H9 (cell line): Measurements from ENCODE around the gene MALL. TPM values are rescaled to one million over a fixed set of nuclear protein-coding genes. Genes with fewer than 3 reads are reported as not detected.

Experiments
- DNase-seq: peaks from one replicate; pipeline ENCODE4 v3.0.0-alpha.2; 2017
- H2AFZ ChIP-seq: one replicate; pipeline ENCODE4 v1.6.1; 2013; ENCODE audit warnings: mild to moderate bottlenecking, low read length, control low read depth, moderate library complexity
- H2AK5ac ChIP-seq: 2 replicates; pipeline ENCODE4 v1.6.1; 2013; ENCODE audit warnings: low read length, control low read depth, mixed read lengths; ENCODE audit not compliant: insufficient read length
- H2BK120ac ChIP-seq: one replicate; pipeline ENCODE4 v1.6.1; 2013; ENCODE audit warnings: low read depth, mild to moderate bottlenecking, low read length, control low read depth, inconsistent platforms; ENCODE audit not compliant: poor library complexity, severe bottlenecking
- H2BK12ac ChIP-seq: 2 replicates; pipeline ENCODE4 v1.6.1; 2013; ENCODE audit warnings: low read length, control low read depth, mixed read lengths, low read depth; ENCODE audit not compliant: insufficient read length
- H2BK15ac ChIP-seq: 2 replicates; pipeline ENCODE4 v1.6.1; 2013; ENCODE audit warnings: low read depth, low read length, control low read depth
- H2BK20ac ChIP-seq: one replicate; pipeline ENCODE4 v1.6.1; 2013; ENCODE audit warnings: low read depth, mild to moderate bottlenecking, low read length, control low read depth, inconsistent platforms; ENCODE audit not compliant: poor library complexity, severe bottlenecking
- H2BK5ac ChIP-seq: 2 replicates; pipeline ENCODE4 v1.6.1; 2013; ENCODE audit warnings: low read length, control low read depth, mixed read lengths; ENCODE audit not compliant: insufficient read length
- H3K14ac ChIP-seq: 2 replicates; pipeline ENCODE4 v1.6.1; 2013; ENCODE audit warnings: low read length, control low read depth; ENCODE audit not compliant: insufficient read depth
- H3K18ac ChIP-seq: 2 replicates; pipeline ENCODE4 v1.6.1; 2013; ENCODE audit warnings: low read depth, mild to moderate bottlenecking, mixed read lengths, low read length, control low read depth; ENCODE audit not compliant: insufficient read length
- H3K23ac ChIP-seq: 2 replicates; pipeline ENCODE4 v1.6.1; 2013; ENCODE audit warnings: low read length, control low read depth, mixed read lengths, low read depth; ENCODE audit not compliant: insufficient read length
- H3K23me2 ChIP-seq: 2 replicates; pipeline ENCODE4 v1.6.1; 2013; ENCODE audit warnings: low read depth, mild to moderate bottlenecking, mixed read lengths, low read length, control low read depth; ENCODE audit not compliant: insufficient read length, poor library complexity, severe bottlenecking
- H3K27ac ChIP-seq: 2 replicates; pipeline ENCODE4 v1.5.1; 2013; ENCODE audit warnings: low read length, control low read depth, mixed read lengths, low read depth; ENCODE audit not compliant: insufficient read length
- H3K27me3 ChIP-seq: 2 replicates; pipeline ENCODE4 v1.6.1; 2013; ENCODE audit warnings: low read length, control low read depth, inconsistent platforms; ENCODE audit not compliant: insufficient read depth
- H3K4ac ChIP-seq: 2 replicates; pipeline ENCODE4 v1.6.1; 2013; ENCODE audit warnings: low read depth, mild to moderate bottlenecking, control low read depth, inconsistent platforms, low read length, moderate library complexity
- H3K4me1 ChIP-seq: 2 replicates; pipeline ENCODE4 v1.6.1; 2013; ENCODE audit warnings: low read length, control low read depth, inconsistent platforms; ENCODE audit not compliant: insufficient read depth
- H3K4me2 ChIP-seq: 2 replicates; pipeline ENCODE4 v1.6.1; 2013; ENCODE audit warnings: low read length, control low read depth, mixed read lengths; ENCODE audit not compliant: insufficient read length, insufficient read depth
- H3K56ac ChIP-seq: 2 replicates; pipeline ENCODE4 v1.6.1; 2013; ENCODE audit warnings: low read depth, mild to moderate bottlenecking, mixed read lengths, low read length, control low read depth; ENCODE audit not compliant: insufficient read length
- H3K79me1 ChIP-seq: 2 replicates; pipeline ENCODE4 v1.6.1; 2013; ENCODE audit warnings: low read depth, mild to moderate bottlenecking, moderate library complexity, low read length, control low read depth, inconsistent platforms; ENCODE audit not compliant: insufficient read depth, poor library complexity, severe bottlenecking
- H3K79me2 ChIP-seq: 2 replicates; pipeline ENCODE4 v1.6.1; 2013; ENCODE audit warnings: low read length, control low read depth, inconsistent platforms; ENCODE audit not compliant: insufficient read depth
- H3K9ac ChIP-seq: 2 replicates; pipeline ENCODE4 v1.6.1; 2013; ENCODE audit warnings: low read length, control low read depth, mixed read lengths; ENCODE audit not compliant: insufficient read length; ENCODE audit errors: extremely low read depth
- H3K9me3 ChIP-seq: one replicate; pipeline ENCODE4 v1.6.1; 2013; ENCODE audit warnings: low read depth, low read length, inconsistent platforms; ENCODE audit not compliant: control insufficient read depth
- H3T11ph ChIP-seq: one replicate; pipeline ENCODE4 v1.6.1; 2013; ENCODE audit warnings: mild to moderate bottlenecking, low read length, control low read depth, inconsistent platforms
- H4K20me1 ChIP-seq: one replicate; pipeline ENCODE4 v1.6.1; 2013; ENCODE audit not compliant: control insufficient read depth, insufficient read length, insufficient read depth
- H4K5ac ChIP-seq: 2 replicates; pipeline ENCODE4 v1.6.1; 2013; ENCODE audit warnings: low read depth, mild to moderate bottlenecking, mixed read lengths, low read length, control low read depth; ENCODE audit not compliant: insufficient read length
- H4K8ac ChIP-seq: replicated peaks from 2 replicates; pipeline ENCODE4 v1.6.1; 2013; ENCODE audit warnings: low read length, control low read depth, mixed read lengths, low read depth; ENCODE audit not compliant: insufficient read length
- H4K91ac ChIP-seq: 2 replicates; pipeline ENCODE4 v1.6.1; 2013; ENCODE audit warnings: low read depth, mild to moderate bottlenecking, moderate library complexity, mixed read lengths, low read length, control low read depth; ENCODE audit not compliant: insufficient read length
- H3K27ac Mint-ChIP-seq, 3 experiments: 2 replicates in 2 of 3; 3 replicates in 1 of 3; pipeline ENCODE4 v1.8.0; 2020 to 2021; ENCODE audit warnings: mixed read lengths in 3 of 3, mild to moderate bottlenecking in 1 of 3, moderate library complexity in 1 of 3
- H3K27me3 Mint-ChIP-seq: 2 replicates; pipeline ENCODE4 v1.8.0; 2021; ENCODE audit warnings: low read depth, mild to moderate bottlenecking, moderate library complexity, mixed read lengths
- H3K36me3 Mint-ChIP-seq, 3 experiments: 2 replicates in 2 of 3; 3 replicates in 1 of 3; pipeline ENCODE4 v1.8.0; 2020 to 2021; ENCODE audit warnings: low read depth in 3 of 3, mixed read lengths in 3 of 3; ENCODE audit not compliant: insufficient read depth in 1 of 3
- H3K4me1 Mint-ChIP-seq, 2 experiments: 2 replicates each; pipeline ENCODE4 v1.8.0; 2020; ENCODE audit warnings: mixed read lengths in 2 of 2
- H3K4me3 Mint-ChIP-seq, 2 experiments: 2 replicates in 1 of 2; 3 replicates in 1 of 2; pipeline ENCODE4 v1.8.0; 2020 to 2021; ENCODE audit warnings: mild to moderate bottlenecking in 2 of 2, mixed read lengths in 2 of 2, moderate library complexity in 1 of 2
- H3K9me3 Mint-ChIP-seq, 2 experiments: 2 replicates in 1 of 2; 3 replicates in 1 of 2; pipeline ENCODE4 v1.8.0; 2020; ENCODE audit warnings: mild to moderate bottlenecking in 2 of 2, mixed read lengths in 2 of 2, moderate library complexity in 1 of 2
- CTCF ChIP-seq: fragments of 200-600 bp; sonication (generic); conservative IDR thresholded peaks from 3 replicates; pipeline ENCODE4 v1.8.0; 2021; ENCODE audit warnings: antibody characterized with exemption, mild to moderate bottlenecking
- WGBS: extraction: QIAGEN DNeasy Blood & Tissue Kit; methylation state at CpG from one replicate; pipeline ENCODE4 v1.1.7; 2013; ENCODE audit warnings: missing lambda C conversion rate, low lambda C conversion rate, mixed read lengths; ENCODE audit not compliant: insufficient read length; ENCODE audit errors: extremely low coverage; 5-methylcytosine and 5-hydroxymethylcytosine counted together
- total RNA-seq: library from RNA; stranded (reverse); gene quantifications from 2 replicates; pipeline ENCODE4 v1.2.1, GENCODE V29; 2021

Gene MALL
- total RNA-seq, 1 experiment from 2014 or later: 5.0 TPM

DNA sequence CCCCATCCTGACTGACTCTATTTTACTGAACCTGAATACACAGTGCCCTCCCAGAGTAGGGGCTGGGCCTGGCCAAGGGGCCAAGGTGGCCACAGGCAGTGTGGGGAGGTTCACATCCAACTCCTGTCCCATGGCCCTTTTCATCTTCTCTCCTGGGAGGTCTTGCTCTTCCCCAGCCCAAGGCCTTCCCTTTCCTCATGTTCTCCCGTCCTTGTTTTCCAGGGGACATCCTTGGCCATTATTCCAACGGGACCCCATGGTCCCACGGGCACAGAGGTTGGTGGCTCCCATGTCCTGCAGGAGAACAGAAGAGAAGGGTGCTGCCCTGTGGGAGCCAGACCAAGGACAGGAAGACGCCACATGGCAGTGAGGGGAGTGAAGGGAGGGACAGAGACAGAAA lies 10.4 kb downstream of the MALL start:
- Histone ChIP-seq H3K27ac (no peak overlapping the region), H3K56ac (no peak overlapping the region), H4K20me1 (no peaks in the 10 kb centered on the region), H3T11ph (no peak overlapping the region), H3K14ac (no peak overlapping the region), H3K18ac (no peak overlapping the region), H4K8ac (no peak overlapping the region), H2AK5ac (no peak overlapping the region), H3K79me2 (no peaks in the 10 kb centered on the region), H2AFZ (no peak overlapping the region), H2BK15ac (no peak overlapping the region), H2BK12ac (no peak overlapping the region), H4K5ac (no peak overlapping the region), H2BK120ac (no peak overlapping the region), H3K23ac (no peak overlapping the region), H3K4ac (no peak overlapping the region), H3K27me3 (no peaks in the 10 kb centered on the region), H3K79me1 (no peaks in the 10 kb centered on the region), H3K4me1 (no peaks in the 10 kb centered on the region), H2BK20ac (no peak overlapping the region), H3K4me2 (no peak overlapping the region), H2BK5ac (no peak overlapping the region), H4K91ac (no peak overlapping the region), H3K9me3 (no peaks in the 10 kb centered on the region), H3K9ac (no peak overlapping the region), H3K23me2 (no peaks in the 10 kb centered on the region)
- Mint-ChIP-seq H3K27me3 (peaks cover 3% of the 10 kb centered on the region), H3K27ac (no peak overlapping the region; a peak in 1 of 7 replicates), H3K4me3 (no peak overlapping the region; a peak in 1 of 5 replicates), H3K4me1 (peaks cover 0 to 12% of the 10 kb centered on the region in 2 experiments; a peak in 3 of 4 replicates), H3K36me3 (peaks cover 0 to 5% (median 0%) of the 10 kb centered on the region in 3 experiments; a peak in 2 of 7 replicates), H3K9me3 (peaks cover 0 to 5% of the 10 kb centered on the region in 2 experiments; a peak in 2 of 5 replicates)
- DNase-seq: no peak
- whole genome bisulfite sequencing: no CpG with 5 or more reads among the region's 4 CpGs
- TF ChIP-seq CTCF: no peak
